Activated CD4-positive, alpha-beta T cell treated with anti-CD3 and anti-CD28 coated beads, Interleukin-2, amount 50 U/mL, for 1 hour (primary cell): ENCODE data around the gene PSME4.
"Not testable (repeated sequence)": the region's sequence is repeated elsewhere in the genome, so short reads cannot be mapped to it uniquely, and the experiment has no call there.

Experiments used
- DNase-seq: peaks from one replicate; pipeline ENCODE4 v3.0.0-alpha.2; 2020

PSME4 gene

DNA sequence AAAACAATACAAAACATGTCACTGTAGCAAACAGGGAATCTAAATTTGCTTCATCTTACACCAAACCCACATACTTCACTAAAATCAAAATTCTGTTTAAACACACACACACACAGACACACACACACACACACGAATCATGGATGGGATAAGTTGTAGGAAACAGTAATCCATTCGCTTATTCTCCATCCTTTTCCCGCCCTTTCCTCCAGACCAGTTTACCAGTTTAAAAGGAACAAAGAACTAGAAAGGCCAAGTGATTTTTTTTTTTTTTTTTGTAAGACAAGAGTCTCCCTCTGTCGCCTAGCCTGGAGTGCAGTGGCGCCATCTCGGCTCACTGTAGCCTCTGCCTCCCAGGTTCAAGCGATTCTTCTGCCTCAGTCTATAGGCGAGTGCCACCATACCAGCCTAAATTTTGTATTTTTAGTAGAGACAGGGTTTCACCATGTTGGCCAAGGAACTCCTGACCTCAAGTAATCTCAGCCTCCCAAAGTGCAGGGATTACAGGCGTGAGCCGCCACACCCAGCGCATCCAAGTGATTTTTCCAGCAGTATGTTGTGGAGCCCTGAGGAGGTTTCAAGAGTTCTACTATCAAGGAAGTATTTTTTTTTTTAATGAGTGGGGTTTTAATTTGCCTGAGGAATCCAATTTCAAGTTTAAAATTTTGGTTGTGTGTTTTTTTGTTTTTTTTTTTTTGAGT lies 5.7 kb downstream of the PSME4 start:
- no peak for DNase-seq

DNA sequence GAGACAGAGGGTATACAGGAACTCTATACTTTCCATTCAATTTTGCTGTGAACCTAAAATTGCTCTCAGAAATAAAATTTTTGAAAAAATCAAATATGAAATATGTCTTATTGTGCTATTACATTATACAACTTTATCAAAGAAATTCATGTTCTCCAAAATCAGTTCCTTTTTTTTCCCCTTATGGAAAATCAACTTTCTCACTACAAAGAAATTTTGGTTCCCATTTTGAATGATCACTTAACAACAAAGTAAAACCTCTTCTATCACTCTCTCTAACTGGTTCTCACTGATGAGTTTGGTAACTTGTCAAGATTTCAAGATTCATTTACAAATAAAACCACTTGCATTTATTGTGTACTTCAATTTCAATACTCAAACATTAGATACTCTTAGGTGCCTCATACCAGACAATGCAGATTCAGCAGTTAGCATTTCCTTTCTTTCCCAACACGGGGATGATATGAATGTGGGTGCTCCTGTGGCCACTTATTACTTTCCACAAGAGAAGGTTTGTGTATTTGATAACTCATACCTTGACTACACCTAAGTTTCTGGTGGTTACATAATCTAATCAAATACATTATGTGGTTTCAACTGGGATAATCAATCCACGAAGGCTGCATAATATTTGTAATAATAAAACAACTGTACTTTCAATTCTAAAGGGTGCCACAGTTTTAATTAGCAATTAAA lies 6.4 kb downstream of the PSME4 start:
- DNase-seq, result no peak

DNA sequence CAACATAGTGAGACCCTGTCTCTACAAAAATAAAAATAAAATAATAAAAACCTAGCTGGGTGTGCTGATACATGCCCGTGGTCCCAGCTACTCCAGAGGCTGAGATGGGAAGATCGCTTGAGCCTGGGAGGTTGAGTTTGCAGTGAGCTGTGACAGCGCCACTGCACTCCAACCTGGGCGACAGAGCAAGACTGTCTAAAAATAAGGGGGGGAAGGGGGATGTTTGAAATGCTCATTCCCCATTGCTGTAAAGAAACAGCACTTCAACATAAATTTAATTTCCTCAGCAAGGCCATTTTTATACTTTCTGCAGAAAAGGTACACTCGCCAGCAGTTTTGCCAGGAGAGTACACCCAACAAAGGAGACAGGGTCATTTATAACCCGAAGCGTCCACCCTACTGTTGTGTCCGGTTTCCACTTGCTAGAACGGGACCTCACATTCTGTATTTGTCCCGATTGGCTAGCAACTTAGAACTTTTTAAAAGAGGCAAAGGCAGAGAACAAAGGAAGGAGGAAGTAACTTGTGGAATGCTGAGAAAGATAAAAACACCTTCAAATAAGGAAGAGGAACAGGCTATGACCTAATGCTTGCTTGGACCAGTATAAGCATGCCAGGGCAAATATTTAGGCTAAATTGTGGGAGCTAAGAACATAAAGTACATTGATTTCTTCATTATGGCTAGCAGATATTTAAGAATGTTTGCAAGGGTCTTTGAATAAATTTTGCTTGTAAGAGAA lies 9.1 kb downstream of the PSME4 start:
- not testable (repeated sequence) for DNase-seq

DNA sequence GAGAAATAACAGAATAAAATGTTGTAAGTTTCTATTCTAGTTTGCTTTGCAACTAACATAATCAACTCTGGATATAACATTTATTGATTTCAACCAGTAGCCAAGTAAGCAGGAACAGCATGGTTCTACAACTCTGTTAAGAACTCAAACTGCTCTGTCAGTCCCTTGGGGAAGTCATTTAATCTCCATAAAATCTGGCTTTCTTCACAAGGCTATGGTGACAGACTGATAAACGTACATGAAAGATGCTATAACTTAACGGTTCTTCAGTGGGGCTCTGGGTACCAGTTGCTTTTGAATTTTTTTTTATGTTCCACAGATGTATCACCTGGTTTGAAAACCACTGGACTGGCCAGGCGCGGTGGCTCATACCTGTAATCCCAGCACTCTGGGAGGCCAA lies 10.3 kb downstream of the PSME4 start:
- no peak for DNase-seq

DNA sequence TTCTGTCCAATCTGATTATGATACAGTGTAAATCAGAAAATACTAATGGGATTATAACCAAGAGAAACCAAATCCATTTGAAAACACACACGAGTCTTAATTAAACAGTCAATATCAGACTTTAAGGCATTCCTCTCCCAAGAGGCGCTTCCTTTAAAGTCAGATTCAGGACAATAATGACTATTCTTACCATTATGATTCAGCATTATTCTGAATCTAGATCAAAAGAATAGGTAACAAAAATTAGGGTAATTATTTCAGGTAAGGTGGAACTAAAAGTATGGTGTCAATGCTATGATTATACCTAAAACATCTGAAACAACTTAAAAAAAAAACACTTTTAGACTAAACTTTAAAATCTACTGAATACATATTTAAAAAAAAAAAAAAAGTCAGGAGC lies 12.3 kb downstream of the PSME4 start:
- DNase-seq, result no peak

DNA sequence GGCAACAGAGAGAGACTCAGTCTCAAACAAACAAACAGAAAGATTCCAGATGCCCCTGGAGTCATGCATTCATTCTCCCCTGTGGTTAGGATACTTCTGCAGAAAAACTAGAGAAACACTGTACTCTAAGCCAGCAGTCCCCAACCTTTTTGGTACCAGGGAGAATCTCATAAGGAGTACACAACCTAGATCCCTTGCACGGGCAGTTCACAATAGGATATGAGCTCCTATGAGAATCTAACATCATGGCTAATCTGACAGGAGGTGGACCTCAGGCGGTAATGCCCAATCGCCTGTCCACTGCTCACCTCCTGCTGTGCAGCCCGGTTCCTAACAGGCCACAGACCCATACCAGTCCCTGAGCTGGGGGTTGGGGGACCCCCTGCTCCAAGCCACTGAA lies 18.3 kb downstream of the PSME4 start:
- no peak for DNase-seq

DNA sequence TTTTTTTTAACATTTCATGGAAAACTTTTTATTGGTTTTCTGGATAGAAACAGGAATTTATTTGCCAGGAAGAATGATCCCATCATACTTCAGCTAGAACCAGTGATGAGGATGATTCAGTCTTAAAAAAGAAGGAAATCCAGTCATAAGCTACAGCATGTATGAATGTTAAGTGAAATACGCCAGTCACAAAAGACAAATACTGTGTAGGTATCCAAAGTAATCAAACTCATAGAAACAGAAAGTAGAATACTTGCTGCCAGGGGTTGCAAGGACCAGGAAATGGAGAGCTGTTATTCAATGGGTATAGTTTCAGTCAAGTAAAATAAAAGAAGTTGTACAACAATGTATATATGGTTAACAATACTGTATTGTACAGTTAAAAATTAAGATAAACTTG lies 21.3 kb downstream of the PSME4 start:
- DNase-seq, result no peak

DNA sequence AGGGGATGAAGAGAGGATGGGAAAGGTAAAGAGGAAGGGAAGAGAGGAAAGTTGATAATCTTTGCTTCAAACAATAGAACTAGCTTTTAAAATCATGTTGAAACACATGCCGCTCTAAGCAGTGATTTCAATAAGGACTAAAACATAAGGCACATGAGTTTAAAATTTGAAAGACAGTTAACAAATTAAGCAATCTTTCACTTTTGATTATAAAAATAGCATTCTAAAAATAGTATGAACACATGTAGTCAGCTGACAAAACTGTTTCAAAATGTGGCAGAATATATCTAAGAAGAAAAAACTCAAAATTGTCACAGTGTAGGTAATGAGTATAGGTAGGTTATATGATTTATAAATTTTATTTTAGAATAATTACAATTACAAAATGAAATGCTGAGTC lies 25.3 kb downstream of the PSME4 start:
- no peak for DNase-seq

DNA sequence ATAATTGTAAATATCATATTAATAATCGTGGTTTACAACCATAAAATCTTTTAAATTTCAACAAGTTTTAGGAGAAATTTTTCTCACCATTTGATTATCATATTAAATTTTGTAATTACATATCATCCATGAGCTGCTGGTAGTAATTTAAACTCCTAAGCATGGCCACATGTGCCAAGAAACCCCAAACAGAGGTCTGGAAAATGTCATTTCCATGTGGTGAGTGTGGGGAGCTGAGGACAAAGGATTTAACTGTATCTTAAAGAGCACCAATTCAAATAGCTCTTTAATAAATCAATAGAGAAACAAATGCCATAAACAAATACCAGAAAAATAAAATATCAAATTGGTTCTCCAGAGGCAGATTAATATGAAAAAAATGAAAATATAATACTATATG lies 26.3 kb downstream of the PSME4 start:
- DNase-seq, result no peak

DNA sequence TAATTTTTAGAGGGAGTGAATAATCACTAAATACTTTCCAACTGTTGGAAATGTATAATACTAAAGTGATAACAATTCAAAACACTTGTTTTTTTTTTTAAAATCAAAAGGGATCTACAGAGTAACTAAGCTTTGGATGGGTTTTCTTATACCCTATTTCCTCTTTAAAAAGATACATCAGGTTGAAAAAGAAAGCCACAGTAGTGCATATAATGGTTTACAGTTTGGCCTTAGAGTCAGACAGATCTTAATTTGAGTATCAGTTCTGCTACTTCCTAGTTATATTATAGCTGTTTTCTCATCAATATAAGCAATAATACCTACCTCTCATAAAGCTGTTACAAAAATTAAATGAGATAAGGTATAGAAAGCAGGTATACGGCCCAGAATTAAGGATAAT lies 28.5 kb downstream of the PSME4 start:
- no peak for DNase-seq

DNA sequence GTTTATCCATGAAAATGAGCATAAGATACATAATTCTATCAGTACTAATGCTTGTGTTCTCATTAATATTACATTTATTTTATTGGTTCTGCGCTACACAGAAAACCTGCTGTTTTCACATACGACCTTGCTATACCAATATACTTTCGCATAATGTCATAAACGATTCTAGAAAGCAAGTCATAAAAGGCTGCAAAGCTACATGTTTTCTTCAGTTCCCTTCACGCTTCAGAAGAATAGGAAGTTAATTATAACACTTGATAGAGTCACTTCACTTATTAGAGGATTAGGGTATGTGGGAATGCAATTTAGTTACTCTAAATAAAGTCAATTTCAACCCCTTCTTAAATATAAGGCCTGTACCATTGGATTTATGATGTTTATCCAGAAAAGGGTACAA lies 29.0 kb downstream of the PSME4 start:
- DNase-seq, result no peak

DNA sequence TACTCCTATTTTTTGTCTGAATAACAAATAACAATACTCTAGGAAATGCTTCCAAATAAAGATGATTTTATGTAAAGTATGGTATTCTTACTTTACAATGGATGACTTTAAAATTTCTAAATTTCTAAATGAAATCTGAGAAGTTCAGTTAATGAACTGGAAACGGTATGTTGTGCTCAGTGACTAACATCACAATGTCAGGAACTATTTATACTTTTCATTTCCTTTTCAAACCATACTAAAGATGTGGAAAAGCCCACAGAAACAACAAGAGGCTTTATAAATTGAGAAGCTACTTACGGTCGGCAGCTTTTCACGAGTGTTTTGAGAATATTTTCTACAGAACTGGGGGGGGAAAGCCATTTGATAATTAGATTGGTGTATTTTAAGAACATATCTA lies 31.1 kb downstream of the PSME4 start:
- DNase-seq, result no peak

DNA sequence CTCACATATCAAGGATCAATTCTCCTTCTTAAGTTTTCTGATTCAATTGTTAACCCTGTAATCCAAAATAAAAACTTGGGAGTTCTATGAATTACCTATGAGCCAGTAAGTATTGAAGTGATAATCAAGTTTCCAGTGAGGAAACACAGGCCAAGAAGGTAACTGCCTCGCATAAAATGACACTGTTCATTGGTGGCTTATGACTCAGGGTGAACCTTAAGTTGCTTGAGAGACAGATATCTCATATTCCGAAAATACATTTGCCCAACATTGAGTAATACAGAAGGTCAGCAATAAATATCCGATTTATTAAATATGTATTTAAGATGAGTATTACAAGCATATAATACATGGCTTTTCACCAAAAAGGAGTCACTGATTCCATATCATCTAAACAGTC lies 31.9 kb downstream of the PSME4 start:
- no peak for DNase-seq

DNA sequence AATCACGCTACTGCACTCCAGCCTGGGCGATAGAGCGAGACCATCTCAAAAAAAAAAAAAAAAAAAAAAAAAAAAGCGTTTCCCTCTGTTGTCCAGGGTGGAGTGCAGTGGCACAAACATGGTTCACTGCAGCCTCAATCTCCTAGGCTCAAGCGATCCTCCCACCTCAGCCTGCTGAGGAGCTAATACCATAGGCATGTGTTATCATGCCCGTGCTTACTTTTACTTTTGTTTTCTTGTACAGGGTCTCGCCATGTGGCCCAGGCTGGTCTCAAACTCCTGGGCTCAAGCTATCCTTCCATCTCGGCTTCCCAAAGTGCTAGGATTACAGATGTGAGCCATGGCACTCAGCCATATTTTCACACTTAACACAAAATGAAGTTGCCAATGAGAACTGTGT lies 37.5 kb downstream of the PSME4 start:
- DNase-seq, result no peak

DNA sequence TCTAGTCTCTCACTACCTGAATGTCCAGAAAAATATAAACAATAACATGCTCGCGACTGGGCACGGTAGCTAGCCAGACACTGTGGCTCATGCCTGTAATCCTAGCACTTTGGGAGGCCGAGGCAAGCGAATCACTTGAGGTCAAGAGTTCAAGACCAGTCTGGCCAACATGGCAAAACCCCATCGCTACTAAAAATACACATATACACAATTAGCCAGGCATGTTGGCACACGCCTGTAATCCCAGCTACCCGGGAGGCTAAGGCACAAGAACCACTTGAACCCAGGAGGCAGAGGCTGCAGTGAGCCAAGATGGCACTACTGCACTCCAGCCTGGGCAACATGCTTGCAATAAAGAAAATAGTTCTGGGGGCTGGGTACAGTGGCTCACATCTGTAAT lies 44.5 kb downstream of the PSME4 start:
- not testable (repeated sequence) for DNase-seq

DNA sequence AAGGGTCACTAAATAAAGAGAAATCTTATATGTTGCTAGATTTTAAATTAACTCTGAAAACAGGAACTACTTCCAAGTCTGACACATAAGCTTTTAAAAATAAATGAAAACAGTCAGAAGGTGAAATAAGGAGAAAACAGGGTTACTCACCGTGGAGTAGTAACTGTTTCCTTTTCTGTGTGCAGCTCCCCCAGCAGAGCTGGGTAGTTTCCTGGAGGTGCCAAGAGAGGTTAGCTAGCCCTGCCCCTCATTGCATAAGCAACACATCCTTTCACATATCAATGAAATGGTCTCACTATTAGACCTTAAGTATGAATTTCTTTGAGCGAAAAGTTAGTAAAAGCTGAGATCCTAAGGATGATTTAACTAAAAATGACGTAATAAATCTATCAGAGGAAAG lies 57.1 kb downstream of the PSME4 start:
- DNase-seq, result no peak

DNA sequence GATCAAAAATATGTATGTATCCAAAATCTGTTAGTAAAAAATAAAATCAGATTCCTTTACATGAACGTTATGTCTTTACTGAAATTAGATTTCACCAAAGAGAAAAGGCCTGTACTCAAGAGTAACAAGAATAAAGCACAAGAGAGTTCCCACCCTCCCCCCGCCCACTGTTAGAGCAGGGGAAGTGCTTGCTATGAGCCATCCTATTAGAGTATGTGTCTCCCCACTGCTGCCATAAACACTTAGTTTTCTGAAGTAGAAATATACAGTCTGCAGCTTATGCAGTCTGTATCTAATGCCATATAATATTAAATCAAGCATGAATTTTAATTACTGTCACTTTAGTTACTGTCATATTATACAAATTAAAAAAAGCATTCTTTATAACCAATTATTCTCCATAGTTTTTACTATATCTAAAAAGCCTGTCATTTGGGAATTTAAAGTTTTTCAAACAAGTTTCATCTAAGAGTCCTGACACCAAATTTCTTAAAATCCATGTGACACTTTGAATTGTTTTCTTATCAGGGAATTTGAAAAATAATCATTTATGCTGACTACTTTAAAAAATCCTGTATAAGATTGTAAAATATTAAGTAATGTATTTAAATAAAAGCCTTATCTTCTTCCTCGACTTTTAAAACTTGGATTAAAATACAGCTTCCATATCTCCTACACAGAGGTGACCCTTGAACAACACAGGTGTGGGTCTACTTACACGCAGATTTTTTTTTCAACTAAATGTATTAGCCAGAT lies 59.2 kb downstream of the PSME4 start:
- no peak for DNase-seq

DNA sequence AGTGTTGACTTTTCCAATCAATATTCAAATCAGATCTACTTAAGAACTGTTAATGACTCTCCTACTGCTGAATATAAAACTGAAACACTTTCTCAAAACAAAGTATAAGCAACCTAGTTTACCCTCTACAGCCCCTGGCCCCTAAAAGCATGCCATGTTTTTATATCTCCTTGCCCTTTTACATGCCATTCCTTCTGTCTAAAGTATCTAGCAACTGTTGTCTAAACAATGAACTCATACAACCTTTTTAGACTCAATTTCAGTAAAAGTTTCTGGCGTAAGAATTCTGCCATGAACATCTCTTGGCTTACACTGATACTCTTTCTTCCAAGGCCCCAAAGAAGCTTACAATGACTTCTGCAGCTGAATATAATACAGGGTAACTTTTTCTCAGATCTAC lies 63.2 kb downstream of the PSME4 start:
- DNase-seq, result no peak

DNA sequence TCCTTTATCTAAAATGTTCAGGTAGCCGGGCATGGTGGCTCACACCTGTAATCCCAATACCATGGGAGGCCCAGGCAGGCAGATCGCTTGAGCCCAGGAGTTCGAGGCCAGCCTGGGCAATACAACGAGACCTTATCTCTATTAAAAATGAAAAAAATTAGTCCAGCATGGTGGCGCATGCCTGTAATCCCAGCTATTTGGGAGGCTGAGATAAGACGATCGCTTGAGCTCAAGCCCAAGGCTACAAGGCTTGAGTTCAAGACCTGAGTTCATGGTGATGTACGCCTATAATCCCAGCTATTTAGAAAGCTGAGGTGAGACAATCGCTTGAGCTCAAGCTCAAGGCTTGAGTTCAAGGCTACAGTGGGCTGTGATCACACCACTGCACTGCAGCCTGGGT lies 65.4 kb downstream of the PSME4 start:
- no peak for DNase-seq

DNA sequence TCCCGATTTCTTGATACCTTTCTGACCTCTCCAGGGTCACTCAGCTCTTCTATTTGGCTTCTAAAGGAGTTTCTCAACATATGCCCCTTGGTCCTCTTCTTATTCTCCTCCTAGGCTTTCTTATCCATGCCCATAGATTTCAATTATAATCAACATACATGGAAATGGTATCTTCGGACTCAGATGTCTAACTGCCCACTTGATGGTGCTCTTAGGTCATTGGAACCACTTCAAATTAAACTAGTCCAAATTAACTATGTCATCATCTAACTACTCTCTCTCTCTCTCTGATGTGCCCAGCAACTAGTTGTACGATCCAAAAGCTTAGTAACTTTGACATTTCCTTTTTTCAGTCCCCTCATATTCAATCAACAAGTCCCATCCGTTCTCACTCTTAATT lies 67.8 kb downstream of the PSME4 start:
- no peak for DNase-seq

DNA sequence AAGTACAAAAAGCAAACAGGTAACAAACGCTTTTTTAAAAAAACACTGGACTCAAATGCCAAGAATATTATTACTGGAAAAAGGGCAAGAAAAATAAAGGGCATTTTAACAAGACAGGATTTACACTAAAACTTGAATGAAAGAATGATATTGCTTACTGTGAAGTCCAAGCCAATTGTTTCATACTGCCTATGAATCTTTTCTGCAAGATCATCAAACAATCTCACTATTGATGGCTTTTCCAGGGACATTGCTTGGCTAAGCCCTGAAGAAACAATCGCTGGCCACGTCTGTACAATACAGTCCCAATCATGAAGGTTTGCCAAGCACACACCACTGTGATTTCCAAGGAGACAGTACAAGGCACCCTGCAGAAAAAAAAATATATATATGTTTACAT lies 69.6 kb downstream of the PSME4 start:
- no peak for DNase-seq

DNA sequence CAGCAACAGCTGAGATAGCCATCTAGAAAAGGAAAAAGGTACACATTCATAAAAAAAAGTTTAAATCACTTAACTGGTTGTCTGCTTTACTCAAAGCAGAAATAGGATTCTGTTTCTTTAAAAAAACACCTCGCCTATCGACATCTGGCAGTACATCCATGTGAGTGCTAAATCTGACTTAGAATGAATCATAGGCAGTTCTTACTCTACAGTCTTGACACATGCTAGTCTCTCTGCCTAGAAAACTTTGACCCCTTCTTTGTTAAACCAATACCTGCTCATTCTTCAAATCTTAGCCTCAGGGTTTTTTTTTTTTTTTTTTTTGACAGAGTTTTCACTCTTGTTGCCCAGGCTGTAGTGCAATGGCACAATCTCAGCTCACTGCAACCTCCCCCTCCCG lies 73.9 kb downstream of the PSME4 start:
- DNase-seq, result no peak
